Mucosa of rectum (tissue), 2 donors: ENCODE results near the gene ARHGAP42.
"Not testable (repeated sequence)": the region's sequence is repeated elsewhere in the genome, so short reads cannot be mapped to it uniquely, and the experiment has no call there.

ENCODE experiments used
- H3K27ac ChIP-seq, 2 donors: one replicate each; pipeline ENCODE4 v1.7.0; 2013; ENCODE audit warnings: inconsistent platforms in 2 of 2, low read depth in 2 of 2, low read length in 2 of 2
- H3K27me3 ChIP-seq, 2 donors: one replicate each; pipeline ENCODE4 v1.7.0; 2013; ENCODE audit warnings: low read length in 2 of 2; ENCODE audit not compliant: control insufficient read depth in 2 of 2, insufficient read depth in 2 of 2
- H3K36me3 ChIP-seq, 2 donors: one replicate each; pipeline ENCODE4 v1.7.0; 2013; ENCODE audit warnings: low read length in 2 of 2; ENCODE audit not compliant: control insufficient read depth in 2 of 2, insufficient read depth in 2 of 2
- H3K4me1 ChIP-seq, 2 donors: one replicate each; pipeline ENCODE4 v1.7.0; 2013; ENCODE audit warnings: low read length in 2 of 2, mild to moderate bottlenecking in 1 of 2; ENCODE audit not compliant: control insufficient read depth in 2 of 2, insufficient read depth in 2 of 2
- H3K4me3 ChIP-seq, 2 donors: one replicate each; pipeline ENCODE4 v1.7.0; 2013; ENCODE audit warnings: low read length in 2 of 2
- H3K9ac ChIP-seq, 2 donors: one replicate each; pipeline ENCODE4 v1.7.0; 2013; ENCODE audit warnings: low read length in 2 of 2, low read depth in 1 of 2, mild to moderate bottlenecking in 1 of 2
- H3K9me3 ChIP-seq, 2 donors: one replicate each; pipeline ENCODE4 v1.7.0; 2013; ENCODE audit warnings: low read length in 2 of 2; ENCODE audit not compliant: control insufficient read depth in 2 of 2
- donor health status: healthy.
- donor health status: Normal muscosa, but diverticular disease.

The ARHGAP42 gene

GRCh38 chr11:100890789-100891188, 203.7 kb downstream of the ARHGAP42 start:
- H3K27me3 ChIP-seq, result no peaks in the 10 kb centered on the region
- no peak overlapping the region for H3K4me3 ChIP-seq
- no peaks in the 10 kb centered on the region for H3K36me3 ChIP-seq
- H3K27ac ChIP-seq, result no peak overlapping the region
- no peaks in the 10 kb centered on the region for H3K4me1 ChIP-seq
- no peak overlapping the region for H3K9ac ChIP-seq
- no peaks in the 10 kb centered on the region for H3K9me3 ChIP-seq

GRCh38 chr11:100892886-100893285, 205.8 kb downstream of the ARHGAP42 start:
- no peak overlapping the region for H3K27ac ChIP-seq
- no peaks in the 10 kb centered on the region for H3K36me3 ChIP-seq
- no peaks in the 10 kb centered on the region for H3K4me1 ChIP-seq
- H3K4me3 ChIP-seq, result no peak overlapping the region
- H3K9ac ChIP-seq, result no peak overlapping the region
- no peaks in the 10 kb centered on the region for H3K9me3 ChIP-seq
- H3K27me3 ChIP-seq, result no peaks in the 10 kb centered on the region

- Histone ChIP-seq H3K27ac (no peak overlapping the region), H3K27me3 (no peaks in the 10 kb centered on the region), H3K9me3 (no peaks in the 10 kb centered on the region), H3K36me3 (no peaks in the 10 kb centered on the region), H3K9ac (no peak overlapping the region), H3K4me1 (no peaks in the 10 kb centered on the region), H3K4me3 (no peak overlapping the region)
Measured at GRCh38 chr11:100895449-100895848, 208.4 kb downstream of the ARHGAP42 start.

GRCh38 chr11:100895976-100896375, 208.9 kb downstream of the ARHGAP42 start:
- H3K27ac ChIP-seq, H3K9me3 ChIP-seq, H3K4me1 ChIP-seq, H3K36me3 ChIP-seq, H3K27me3 ChIP-seq, H3K9ac ChIP-seq, H3K4me3 ChIP-seq: not testable (repeated sequence)

GRCh38 chr11:100901471-100901870, 214.4 kb downstream of the ARHGAP42 start:
- not testable (repeated sequence) for H3K36me3 ChIP-seq, H3K4me3 ChIP-seq, H3K4me1 ChIP-seq

GRCh38 chr11:100902454-100903141, 215.5 kb downstream of the ARHGAP42 start:
- Histone ChIP-seq H3K9me3 (no peaks in the 10 kb centered on the region), H3K9ac (no peak overlapping the region), H3K27me3 (no peaks in the 10 kb centered on the region), H3K36me3 (peaks cover 0 to 6% of the 10 kb centered on the region in 2 donors), H3K27ac (no peak overlapping the region), H3K4me1 (no peaks in the 10 kb centered on the region), H3K4me3 (no peak overlapping the region)

More at GRCh38 chr11:100901471-100901870, 214.4 kb downstream of the ARHGAP42 start:
- H3K9me3 ChIP-seq, H3K9ac ChIP-seq, H3K27ac ChIP-seq, H3K27me3 ChIP-seq: not testable (repeated sequence)

- no peak overlapping the region for H3K27ac ChIP-seq
- H3K27me3 ChIP-seq, result no peaks in the 10 kb centered on the region
- H3K9ac ChIP-seq, result no peak overlapping the region
- no peaks in the 10 kb centered on the region for H3K9me3 ChIP-seq
- no peaks in the 10 kb centered on the region for H3K4me1 ChIP-seq
- H3K36me3 ChIP-seq, result peaks cover 0 to 6% of the 10 kb centered on the region in 2 donors
- H3K4me3 ChIP-seq, result no peak overlapping the region
Measured at GRCh38 chr11:100903284-100903683, 216.2 kb downstream of the ARHGAP42 start.

GRCh38 chr11:100905684-100906083, 218.6 kb downstream of the ARHGAP42 start:
- Histone ChIP-seq H3K4me1 (no peaks in the 10 kb centered on the region), H3K27me3 (no peaks in the 10 kb centered on the region), H3K9ac (no peak overlapping the region), H3K4me3 (no peak overlapping the region), H3K9me3 (no peaks in the 10 kb centered on the region), H3K27ac (no peak overlapping the region), H3K36me3 (peaks cover 0 to 6% of the 10 kb centered on the region in 2 donors)

GRCh38 chr11:100908746-100909145, 221.7 kb downstream of the ARHGAP42 start:
- Histone ChIP-seq H3K27ac (no peak overlapping the region), H3K4me3 (no peak overlapping the region), H3K9me3 (no peaks in the 10 kb centered on the region), H3K9ac (no peak overlapping the region), H3K36me3 (peaks cover 0 to 6% of the 10 kb centered on the region in 2 donors), H3K27me3 (no peaks in the 10 kb centered on the region), H3K4me1 (no peaks in the 10 kb centered on the region)

- H3K9me3 ChIP-seq, result no peaks in the 10 kb centered on the region
- no peaks in the 10 kb centered on the region for H3K27me3 ChIP-seq
- H3K27ac ChIP-seq, result no peak overlapping the region
- H3K4me3 ChIP-seq, result no peak overlapping the region
- no peak overlapping the region for H3K9ac ChIP-seq
- no peaks in the 10 kb centered on the region for H3K4me1 ChIP-seq
- peaks cover 0 to 6% of the 10 kb centered on the region in 2 donors for H3K36me3 ChIP-seq
Measured at GRCh38 chr11:100910808-100911207, 223.7 kb downstream of the ARHGAP42 start.
